GM18502 (cell line): ENCODE measurements around the gene OMG.
"Not testable (repeated sequence)": the region's sequence is repeated elsewhere in the genome, so short reads cannot be mapped to it uniquely, and the experiment has no call there.

Experiments
- ATAC-seq: cut with Tn5 transposase; IDR thresholded peaks from one replicate; pipeline ENCODE4 v1.9.1; 2021; ENCODE audit warnings: mild to moderate bottlenecking; ENCODE audit not compliant: unreplicated experiment, poor library complexity

Gene OMG

GRCh38 chr17:31297090-31297489, at the start of gene OMG:
Gene OMG (minus strand): TSS chr17:31297239. CDS start chr17:31296331, 908 bp downstream.
- no peak for ATAC-seq

GRCh38 chr17:31345191-31345747, 48.2 kb upstream of the OMG start:
- not testable (repeated sequence) for ATAC-seq

- ATAC-seq, result no peak
Observed at GRCh38 chr17:31339906-31340661, 43.0 kb upstream of the OMG start.

- no peak for ATAC-seq
Observed at GRCh38 chr17:31329221-31329620, 32.2 kb upstream of the OMG start.

GRCh38 chr17:31328160-31328535, 31.1 kb upstream of the OMG start:
- ATAC-seq, result no peak

- ATAC-seq, result no peak
Observed at GRCh38 chr17:31327534-31328159, 30.6 kb upstream of the OMG start.

- ATAC-seq, result no peak
Observed at GRCh38 chr17:31323551-31323950, 26.5 kb upstream of the OMG start.

GRCh38 chr17:31321966-31322365, 24.9 kb upstream of the OMG start:
- ATAC-seq, result no peak

GRCh38 chr17:31321481-31321880, 24.4 kb upstream of the OMG start, which contains the start of gene EVI2A:
Gene EVI2A (minus strand): TSS chr17:31321622. CDS start chr17:31319013, 2,609 bp downstream.
- peak; percentile 52 for ATAC-seq

- ATAC-seq, result no peak
Observed at GRCh38 chr17:31320791-31321190, 23.8 kb upstream of the OMG start.

GRCh38 chr17:31320241-31320640, 23.2 kb upstream of the OMG start:
- no peak for ATAC-seq

GRCh38 chr17:31318851-31319661, 22.0 kb upstream of the OMG start:
- no peak for ATAC-seq

GRCh38 chr17:31318298-31318801, 21.3 kb upstream of the OMG start:
- ATAC-seq, result no peak

- no peak for ATAC-seq
Observed at GRCh38 chr17:31314782-31315100, 17.7 kb upstream of the OMG start.

- peak; percentile 31 for ATAC-seq
Observed at GRCh38 chr17:31313982-31314781, 17.1 kb upstream of the OMG start, which contains the start of gene EVI2B. Gene EVI2B (minus strand): TSS chr17:31314054. CDS start chr17:31305609, 8,445 bp downstream.

GRCh38 chr17:31312223-31312622, 15.2 kb upstream of the OMG start:
- not testable (repeated sequence) for ATAC-seq

GRCh38 chr17:31311526-31311925, 14.5 kb upstream of the OMG start:
- no peak for ATAC-seq

GRCh38 chr17:31310886-31311285, 13.8 kb upstream of the OMG start:
- ATAC-seq, result no peak

GRCh38 chr17:31310260-31310659, 13.2 kb upstream of the OMG start:
- no peak for ATAC-seq

GRCh38 chr17:31309556-31309955, 12.5 kb upstream of the OMG start:
- no peak for ATAC-seq
